Measurements from ENCODE around the gene NISCH.
A peak's percentile ranks its signal among the peaks of the same experiment; 100 is the strongest.

The NISCH gene

DNA sequence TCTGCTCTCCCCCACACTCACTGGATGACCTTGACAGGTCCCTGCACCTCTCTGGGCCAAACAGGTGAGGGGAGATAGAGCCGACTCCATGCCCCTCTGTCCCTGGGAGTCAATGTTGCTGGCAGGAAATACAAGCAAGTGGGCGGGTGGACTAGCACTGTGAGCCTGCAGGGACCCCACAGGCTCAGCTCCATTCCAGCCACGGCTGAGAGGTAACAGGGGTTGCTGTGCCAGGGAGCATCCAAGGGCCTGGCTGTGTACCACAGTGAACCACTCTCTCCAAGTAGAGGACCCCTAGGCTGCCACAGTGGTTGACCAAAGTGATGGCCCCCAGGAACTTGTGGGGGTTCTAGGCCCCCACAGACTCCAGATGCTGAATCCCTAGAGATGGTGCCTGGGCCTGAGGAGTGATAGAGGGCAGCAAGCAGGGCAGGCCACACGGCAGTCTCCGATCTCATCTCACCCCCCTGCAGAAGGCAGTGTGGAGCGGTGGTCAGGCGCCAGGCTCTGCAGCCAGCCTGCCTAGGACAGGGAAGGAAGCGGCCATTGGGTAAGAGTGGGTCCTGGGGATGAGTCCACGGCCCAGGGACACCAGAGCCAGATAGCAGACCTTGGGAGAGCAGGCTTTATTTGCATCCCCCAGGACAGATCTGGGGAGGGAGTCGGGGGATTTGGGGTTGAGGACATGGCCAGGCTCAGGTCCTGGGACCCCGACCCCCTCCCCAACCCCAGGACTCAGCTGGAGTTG, 4.7 kb upstream of the NISCH start:
- no peak for DNase-seq

DNA sequence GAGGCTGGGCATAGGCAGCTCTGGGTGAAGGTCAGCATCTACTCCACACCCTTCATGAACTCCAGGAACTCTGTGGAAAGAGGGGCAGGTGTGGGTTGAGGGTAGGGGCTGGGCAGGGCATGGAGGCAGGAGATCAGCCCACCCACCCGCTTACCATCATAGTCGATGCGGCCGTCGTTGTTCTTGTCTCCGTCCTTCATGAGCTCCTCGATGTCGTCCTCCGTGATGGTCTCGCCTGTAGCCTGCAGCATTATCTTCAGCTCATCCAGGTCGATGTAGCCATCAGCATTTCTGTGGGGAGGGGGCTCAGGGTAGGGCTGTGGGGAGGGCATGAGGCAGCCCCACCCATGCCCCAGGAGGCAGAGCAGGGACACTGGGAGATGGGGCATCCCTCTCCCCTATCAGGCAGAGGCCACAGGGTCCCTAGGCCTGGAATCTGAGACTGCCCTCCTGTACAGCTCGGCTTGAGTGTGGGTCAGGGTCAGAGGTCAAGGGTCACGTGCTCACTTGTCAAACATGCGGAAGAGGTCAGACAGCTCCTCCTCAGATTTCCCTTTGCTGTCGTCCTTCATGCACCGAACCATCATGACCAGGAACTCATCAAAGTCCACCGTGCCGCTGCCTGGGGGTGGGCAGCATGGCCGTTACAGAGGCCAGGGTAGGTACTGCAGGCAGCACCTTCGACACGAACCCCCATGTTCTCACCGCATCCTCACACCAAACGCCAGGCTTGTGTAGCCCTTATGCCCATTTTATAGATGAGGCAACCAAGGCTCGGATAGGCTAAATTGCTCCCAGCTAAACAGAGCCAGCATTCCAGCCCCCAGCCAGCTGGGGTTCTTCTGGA, 3.9 kb upstream of the NISCH start:
- DNase-seq = no peak

DNA sequence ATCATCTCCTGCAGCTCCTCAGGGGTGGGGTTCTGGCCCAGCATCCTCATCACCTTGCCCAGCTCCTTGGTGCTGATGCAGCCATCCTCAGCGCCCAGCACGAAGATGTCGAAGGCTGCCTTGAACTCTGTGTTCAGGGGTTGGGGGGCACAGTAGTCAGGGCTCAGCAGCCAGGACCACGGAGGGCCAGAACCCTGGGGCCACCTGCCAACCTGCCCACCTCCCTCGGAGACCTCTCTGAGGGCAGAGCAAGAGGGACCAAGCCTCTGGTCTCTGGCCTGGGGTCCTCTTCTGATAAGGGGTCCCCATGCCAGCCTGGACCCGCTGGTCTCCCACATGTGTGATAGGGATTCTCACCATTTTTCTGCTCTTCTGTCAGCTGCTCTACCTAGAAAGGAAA, 3.3 kb upstream of the NISCH start:
- no peak for DNase-seq

DNA sequence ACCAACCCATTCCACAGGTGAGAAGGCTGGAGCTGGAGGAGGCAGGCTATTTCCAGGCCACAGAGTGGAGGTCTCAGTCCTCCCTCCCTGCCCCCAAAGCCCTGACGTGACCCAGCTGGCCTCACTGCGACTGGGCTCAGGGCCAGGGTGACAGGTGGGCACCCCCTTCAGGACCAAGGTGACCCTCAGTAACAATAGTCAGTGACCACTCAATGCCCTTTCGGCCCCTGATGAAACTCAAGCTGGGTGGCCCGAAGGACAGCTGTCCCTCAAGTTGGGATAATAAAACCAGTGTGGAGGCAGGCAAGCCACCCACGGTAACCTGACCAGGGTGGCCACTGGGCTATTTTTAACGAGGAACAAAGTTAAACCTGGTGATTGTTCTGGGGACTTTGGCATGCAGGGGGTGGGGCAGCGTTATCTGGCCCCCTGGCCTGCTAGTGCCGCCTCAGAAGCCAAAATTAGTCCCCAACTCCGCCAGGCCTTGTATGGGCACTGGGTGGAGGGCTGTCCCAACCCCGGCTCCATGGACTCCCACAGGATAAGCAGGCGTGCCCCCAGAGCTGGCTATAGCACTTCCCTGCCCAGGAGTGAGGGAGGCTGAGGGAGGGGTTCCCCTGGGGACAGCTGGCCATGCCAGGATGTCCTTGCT, 2.7 kb upstream of the NISCH start:
- DNase-seq = no peak

DNA sequence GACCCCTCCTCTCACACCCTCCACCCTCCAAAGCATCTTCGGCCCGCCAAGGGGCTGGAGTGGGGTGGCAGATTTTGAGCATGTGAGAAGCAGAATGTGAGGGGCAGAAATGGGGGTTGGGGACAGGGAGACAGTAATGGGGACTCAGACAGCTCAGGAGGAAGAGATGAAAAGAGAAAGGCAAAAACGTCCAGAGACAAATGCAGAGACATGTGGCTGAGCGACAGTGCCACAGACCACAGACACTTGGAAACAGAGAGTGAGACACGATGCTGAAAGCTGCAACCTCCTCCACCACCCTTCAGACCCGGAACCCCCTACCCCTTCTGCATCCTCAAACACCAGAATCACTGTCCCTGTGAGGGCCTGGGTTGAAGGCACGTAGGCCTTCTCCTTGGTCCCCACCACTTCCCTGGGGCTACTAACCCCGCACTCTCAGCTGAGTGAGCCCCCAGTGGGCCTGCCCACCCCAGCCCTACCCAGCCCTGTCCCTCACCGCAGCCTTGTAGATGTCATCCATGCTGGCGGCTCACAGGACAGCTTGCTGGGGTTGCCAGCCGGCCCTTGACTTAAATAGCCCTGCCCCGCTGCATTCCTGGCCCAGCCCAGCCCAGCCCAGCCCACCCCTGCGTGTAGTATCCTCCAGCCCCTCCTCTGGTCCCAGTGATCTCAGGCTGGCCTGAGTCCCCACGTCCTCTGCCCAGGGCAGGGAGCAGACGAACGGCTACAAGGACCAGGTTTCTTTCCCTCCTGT, 1.7 kb upstream of the NISCH start, which contains the start of gene TNNC1:
TSS of gene TNNC1 (minus strand) at position 546 of the 754 bp plus-strand sequence. CDS start at position 520, 26 bp downstream.
- DNase-seq = no peak

DNA sequence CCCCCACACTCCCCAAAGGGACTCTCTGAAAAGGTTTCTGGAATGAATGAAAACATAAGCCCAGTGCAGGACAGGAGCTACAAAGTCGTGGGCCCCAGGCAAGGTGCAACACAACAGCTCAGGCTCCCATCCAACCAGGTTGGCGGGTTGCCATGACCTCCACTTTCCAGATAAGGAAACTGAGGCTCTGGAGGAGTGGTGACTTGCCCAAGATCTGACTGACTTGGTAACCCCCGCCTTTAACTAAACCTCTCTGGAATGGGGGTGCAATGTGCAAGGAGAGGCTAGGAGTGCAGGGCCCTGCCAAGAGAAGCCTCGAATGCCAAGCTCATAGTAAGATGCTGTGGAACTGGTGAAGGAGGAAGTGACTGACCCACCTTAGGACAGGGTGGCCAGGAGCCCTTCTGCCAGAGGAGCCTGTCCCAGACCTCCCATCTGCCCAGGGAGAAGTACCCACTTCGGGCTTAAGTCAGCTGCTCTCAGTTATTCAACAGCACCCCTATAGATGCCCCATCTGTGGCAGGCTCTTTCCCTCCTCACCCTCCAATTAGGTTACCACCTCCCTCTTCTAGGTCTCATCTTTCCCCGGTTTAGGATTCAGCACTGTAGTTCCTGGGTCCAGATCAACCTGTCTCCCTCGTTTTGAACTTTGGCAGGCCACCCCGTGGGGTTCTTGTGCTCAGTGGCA, 1.0 kb upstream of the NISCH start:
- DNase-seq = no peak

DNA sequence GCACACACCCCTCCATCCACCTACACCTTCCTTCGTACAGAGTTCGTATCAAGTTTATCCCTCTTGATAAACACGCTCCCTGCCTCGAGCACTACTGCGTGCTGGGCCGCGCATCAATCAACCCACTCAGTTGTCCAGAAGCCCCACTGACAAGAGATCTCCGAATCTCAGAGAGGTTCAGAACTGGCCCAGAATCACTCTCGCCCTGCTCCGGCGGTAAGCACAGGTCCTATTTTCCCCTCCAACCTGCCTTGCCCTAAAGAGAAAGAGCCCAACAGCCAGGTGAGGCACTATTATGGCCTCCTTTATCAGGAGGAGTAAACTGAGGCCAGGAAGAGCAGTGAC, 494 bp upstream of the NISCH start:
- no peak for DNase-seq

DNA sequence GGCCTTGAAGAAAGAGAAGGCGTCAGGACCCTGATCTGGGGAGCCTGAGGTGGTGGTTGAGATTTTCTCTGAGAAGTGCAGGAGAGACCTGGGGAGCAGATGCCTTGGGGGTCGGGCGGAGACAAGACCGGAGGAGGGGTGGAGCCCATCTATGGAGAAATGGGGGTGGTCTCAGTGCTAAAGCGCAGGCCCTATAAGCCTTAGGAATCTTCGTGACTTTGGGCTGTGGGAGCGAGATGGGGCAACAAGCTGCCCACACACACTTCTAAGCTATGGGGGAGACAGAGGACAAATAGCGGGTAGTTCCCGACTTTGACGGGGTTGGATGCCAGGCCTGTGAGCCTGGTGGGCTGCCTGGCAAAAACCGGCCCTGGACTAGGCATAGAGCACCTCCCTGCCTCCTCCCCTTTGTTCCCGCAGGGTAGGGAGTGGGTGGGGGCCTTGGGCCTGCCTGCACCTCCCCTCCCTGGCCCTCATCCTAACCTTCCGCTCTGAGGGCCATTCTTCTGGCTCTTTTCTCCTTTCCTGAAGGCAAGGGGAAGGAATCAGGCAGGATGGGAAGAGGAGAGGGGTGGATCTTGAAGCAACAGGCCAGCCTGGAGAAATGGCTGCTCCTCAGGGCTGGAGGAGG, 880 bp downstream of the NISCH start:
- peak; percentile 77 for DNase-seq

DNA sequence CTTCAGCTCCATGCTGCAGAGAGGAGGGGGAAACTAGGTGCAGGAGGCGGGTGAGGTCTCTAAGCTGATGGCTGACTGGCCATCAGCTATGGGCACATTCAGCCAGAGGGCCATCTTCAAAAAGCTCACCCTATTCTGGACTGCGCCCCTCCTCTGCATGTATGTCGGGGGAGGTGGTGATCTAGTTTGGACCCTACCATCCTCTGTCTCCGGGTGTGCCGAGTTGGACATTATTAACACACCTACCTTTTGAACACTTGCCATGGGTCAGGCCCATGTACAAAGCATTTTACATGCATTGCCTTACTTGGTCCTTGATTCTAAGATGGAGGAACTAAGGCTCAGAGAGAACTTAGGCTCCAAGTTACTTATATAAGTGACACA, 1.4 kb downstream of the NISCH start:
- DNase-seq = no peak

DNA sequence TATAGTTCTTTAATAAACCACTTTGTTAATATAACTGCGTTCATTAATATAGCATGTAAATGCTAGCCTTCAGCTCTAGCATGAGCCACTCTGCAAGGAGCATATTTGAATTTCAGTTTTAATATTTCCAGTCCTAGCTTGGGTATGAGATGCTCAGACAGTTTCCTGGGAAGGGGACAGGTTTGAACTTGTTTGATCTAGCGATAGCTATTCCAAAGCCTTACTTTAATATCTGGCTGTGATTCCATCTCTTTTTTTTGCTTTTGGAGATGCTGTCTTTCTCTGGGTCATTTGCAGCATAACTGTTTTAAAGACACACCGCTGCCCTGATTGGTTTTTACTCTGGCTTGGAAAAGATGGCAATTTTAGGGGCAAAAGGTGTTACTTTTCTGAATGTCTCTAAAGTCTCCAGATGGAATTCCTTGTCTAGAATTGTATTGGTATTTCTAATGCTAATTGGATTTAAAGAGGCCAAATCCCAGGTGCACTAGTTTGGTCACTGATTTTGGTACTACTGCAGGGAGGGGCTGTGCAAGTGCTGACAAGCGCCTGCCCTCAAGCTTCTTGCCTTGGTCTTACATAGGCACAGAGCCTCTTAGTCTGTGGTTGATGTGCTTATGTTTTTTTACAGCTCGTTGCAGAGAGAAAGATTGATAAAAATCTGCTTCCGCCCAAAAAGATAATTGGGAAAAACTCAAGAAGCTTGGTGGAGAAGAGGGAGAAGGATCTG, 2.8 kb downstream of the NISCH start:
- no peak for DNase-seq

DNA sequence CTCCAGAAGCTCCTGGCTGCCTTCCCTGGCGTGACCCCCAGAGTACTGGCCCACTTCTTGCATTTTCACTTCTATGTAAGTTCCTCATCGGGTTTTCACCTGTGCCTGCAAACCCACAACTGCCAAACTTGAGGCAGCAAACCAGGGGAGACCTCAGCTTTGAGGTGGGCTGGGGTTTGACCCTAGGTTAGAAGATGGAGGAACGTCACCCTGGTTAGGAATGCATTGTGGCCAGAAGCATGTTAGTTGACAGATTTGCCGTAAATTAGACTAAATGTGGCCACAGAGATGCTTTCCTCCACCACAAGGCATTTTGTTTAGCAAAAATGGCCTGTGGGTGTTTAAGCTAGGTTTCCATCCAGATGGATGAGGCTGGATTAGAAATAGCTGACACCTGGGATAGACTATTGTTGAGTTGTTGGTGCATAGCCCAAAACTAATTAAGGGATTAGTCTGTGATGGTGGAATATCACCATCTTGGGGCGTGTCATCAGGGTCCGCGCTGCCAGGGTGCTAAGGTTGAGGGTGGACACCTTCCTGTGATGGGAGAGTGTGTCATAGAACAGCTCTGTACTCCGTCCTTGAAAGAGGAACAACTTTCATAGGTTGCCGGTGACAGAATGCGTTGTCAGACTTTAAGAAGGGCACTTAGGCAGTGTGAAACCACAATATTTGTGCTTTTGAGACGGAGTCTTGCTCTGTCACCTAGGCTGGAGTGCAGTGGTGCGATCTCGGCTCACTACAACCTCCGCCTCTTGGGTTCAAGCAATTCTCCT, 3.6 kb downstream of the NISCH start:
- no peak for DNase-seq

DNA sequence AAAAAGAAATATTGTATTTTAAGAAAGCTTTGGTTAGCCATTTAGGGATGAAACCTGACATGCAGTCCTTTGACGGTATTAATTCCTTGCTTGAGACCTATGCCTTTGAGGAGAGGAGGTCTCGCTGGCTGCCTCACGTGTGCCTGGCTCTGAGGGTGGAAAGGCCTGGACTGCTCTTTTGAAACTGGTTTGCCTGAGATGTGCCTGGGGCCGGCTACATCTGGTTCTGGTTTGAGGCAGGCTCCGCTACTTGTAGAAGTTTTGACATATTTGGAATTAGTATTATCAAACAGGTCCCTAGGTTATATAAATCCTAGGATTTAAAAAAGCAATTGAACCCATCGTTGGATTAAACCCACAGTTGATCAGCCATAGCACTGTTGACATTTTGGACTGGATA, 6.5 kb downstream of the NISCH start:
- no peak for DNase-seq

DNA sequence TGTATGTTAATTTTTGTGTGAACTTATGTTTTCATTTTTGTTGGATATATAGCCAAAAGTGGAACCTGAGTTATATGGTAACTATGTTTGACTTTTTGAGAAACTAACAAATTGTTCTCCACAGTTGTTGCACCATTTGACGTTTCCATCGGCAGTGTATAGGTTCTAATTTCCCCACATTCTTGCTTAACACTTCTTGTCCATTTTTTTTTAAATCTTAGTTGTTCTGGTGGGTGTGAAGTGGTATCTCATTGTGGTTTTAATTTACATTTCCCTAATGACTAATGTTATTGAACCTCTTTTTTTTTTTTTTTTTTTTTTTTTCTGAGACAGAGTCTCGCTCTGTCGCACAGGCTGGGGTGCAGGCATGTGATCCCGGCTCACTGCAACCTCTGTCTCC, 8.0 kb downstream of the NISCH start:
- no peak for DNase-seq

DNA sequence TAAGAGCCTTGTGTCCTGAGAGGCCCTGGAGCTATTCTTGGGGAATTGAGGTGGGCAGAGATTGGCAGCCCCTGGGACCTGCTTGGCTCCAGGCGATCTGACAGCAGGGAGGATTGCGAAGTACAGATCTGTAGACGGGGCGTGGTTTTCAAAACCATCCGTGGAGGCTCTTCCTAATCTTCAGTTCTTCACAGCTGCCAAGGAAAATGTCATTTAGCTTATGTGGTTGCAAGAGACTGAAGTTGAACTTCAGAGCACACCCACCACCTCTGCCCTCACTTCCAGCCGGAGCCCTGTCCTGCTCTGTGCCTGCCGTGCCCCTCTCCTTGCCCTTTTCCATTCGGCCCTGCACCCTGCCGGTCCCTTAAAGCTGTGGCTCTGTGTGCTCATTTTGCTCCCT, 12.9 kb downstream of the NISCH start:
- DNase-seq = no peak

DNA sequence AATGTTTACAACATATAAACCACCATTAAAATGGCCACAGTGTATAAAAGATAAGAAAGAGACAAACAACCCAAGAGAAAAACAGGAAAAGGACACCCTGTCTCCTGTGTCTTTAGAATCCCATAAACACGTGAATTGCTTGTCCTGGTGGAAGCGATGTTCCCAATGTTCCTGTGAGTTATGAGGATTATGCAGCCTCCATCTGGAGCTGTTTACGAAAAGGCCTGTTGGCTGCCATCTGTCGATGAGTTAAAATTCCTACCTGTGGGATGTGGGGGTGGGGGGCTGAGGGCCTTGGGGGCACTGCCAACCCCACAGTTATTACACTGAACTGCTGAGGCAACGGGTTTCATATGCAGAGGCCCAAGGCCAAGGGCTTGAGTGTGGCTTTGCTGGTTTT, 13.6 kb downstream of the NISCH start:
- no peak for DNase-seq

DNA sequence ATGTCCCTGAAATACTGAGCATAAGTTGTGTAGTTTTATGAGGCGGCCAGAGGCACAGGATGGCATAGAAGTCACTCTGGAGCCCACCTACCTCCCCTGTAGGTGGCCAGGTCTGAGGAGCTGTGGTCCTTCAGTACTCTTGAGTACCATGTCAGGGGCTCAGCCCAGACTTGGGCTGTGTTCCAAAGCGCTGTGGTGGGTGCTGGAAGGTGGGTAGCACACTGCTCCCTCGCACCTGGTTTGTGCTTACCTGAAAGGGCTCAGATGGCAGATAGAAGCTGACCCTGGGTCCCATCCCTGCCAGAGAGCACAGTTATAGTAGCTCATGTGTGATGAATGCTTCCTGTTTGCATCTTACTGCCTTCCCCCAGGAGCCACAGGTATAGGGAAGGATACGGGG, 15.5 kb downstream of the NISCH start:
- no peak for DNase-seq

DNA sequence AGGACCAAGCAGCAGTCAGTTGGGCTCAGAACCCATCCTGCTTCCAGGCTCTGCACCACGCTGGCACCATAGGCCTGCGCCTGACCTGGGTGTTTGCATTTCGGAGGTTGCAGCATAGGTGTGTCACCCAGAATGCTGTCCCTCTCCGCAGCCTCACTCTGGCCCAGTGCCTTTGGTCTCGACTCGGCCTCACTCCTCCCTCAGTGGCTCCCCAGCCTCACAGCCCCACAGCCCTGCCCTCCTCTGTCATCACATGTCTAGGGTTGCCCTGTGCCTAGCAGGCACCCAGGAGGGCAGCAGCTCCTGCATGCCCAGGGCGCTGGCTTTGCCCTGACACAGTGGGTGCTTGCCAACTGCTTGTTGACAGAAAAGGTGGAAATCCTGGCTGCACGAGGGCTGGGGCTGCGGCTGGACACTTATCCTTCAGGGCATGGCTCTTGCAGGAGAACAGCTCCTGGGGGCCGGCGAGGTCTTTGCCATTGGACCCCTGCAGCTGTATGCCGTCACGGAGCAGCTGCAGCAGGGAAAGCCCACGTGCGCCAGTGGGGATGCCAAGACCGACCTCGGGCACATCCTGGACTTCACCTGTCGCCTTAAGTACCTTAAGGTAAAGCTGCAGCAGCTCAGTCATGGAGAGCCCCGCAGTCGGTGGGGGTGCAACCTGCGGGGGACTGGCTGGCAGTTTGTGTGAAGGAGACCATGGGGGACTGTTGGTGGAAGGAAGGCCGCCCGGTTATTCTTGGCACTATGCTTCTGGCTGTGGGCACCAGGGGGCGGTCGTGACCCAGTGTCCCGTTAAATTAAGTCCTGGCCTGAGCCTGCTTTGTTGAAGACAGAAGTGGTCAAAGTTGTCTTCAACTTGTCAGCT, 16.2 kb downstream of the NISCH start:
- DNase-seq = no peak

DNA sequence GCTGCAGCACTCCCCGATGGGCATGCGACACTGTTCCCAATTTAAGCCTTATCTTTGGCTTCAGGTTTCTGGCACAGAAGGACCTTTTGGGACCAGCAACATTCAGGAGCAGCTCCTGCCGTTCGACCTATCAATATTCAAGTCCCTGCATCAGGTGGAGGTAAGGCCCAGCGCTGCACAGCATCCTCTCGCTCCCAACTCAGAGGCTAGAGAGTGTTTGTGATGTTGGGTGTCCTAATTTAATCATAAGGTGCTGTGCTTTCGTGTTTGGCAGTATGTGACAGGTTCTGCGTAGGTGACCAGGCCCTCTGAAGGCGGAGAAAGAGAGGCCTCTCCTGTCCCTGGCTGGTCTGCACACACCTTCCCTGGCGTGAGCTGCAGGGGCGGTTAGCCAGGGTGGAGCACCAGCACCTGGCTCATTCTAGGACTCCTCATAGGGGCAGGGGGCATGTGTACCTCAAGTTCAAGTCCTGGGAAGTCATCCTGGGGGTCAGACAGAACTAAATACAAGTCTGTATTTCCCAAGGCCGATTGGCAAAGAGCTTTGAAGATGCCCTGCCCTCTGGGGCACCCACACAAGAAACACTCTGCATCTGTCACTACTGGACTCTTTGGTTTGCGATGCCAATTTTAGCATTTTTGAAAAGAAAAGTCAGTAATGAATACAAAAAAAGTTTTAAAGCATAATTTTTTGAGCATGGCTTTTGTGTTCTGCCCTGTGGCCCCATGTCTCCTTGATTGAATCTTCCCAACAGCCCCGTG, 17.0 kb downstream of the NISCH start:
- DNase-seq = no peak

DNA sequence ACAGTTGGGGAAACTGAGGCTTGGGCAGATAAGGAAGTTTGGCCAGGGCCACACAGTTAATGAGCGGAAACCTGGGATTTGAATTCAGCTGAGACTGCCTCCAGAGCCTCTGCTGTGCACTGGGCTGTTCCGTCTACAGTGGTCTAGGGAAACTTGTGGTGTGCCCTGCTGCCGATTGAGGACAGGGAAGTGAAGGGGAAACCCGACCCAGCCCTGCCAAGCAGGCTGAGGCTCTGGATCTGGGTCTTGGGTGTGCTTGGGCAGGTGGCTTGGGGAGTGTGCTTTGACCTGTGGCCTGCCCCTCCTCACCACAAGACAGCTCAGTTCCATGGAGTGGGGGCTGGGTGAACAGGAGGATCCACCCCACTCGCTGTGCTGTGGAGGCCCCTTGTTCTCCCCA, 17.6 kb downstream of the NISCH start:
- no peak for DNase-seq

Measured in 8988T (cell line).